H1 (cell line): ENCODE results near the gene THAP5. TPM values are rescaled to one million over a fixed set of nuclear protein-coding genes. Genes with fewer than 3 reads are reported as not detected.

Experiments used
- BRCA1 ChIP-seq: IDR thresholded peaks from 2 replicates; pipeline ENCODE4 v1.6.1; 2012; ENCODE audit warnings: low read depth, low read length, improper control_type of control experiment
- CBX8 ChIP-seq: fragments of 300-800, 300-1000 bp; sonication (generic); IDR thresholded peaks from 2 replicates; pipeline ENCODE4 v1.7.1; 2016; ENCODE audit warnings: low read depth, low read length, borderline replicate concordance
- CHD7 ChIP-seq: fragments of 300-600 bp; sonication (generic); IDR thresholded peaks from 2 replicates; pipeline ENCODE4 v1.7.1; 2012; ENCODE audit warnings: low read length, moderate library complexity, mild to moderate bottlenecking, inconsistent platforms; ENCODE audit not compliant: insufficient replicate concordance
- CTBP2 ChIP-seq: IDR thresholded peaks from 2 replicates; pipeline ENCODE4 v1.7.0; 2011; ENCODE audit warnings: borderline replicate concordance, mild to moderate bottlenecking, moderate library complexity, mixed read lengths, low read length; ENCODE audit not compliant: insufficient read depth, insufficient read length
- NRF1 ChIP-seq: IDR thresholded peaks from 2 replicates; pipeline ENCODE4 v1.6.1; 2011; ENCODE audit warnings: mild to moderate bottlenecking, low read depth, low read length, improper control_type of control experiment
- POLR2A ChIP-seq, 2 experiments: IDR thresholded peaks; 1 replicate in 1 of 2; 2 replicates in 1 of 2; pipeline ENCODE4 v1.6.1; 2011; ENCODE audit warnings: low read depth in 2 of 2, low read length in 2 of 2, mild to moderate bottlenecking in 2 of 2; ENCODE audit errors: control extremely low read depth in 1 of 2
- POU5F1 ChIP-seq: IDR thresholded peaks from 2 replicates; pipeline ENCODE4 v1.6.1; 2011; ENCODE audit warnings: low read depth, mild to moderate bottlenecking, low read length, moderate library complexity
- RBBP5 ChIP-seq: IDR thresholded peaks from 2 replicates; pipeline ENCODE4 v1.7.1; 2012; ENCODE audit warnings: low read depth, mild to moderate bottlenecking, inconsistent platforms, low read length, moderate library complexity, borderline replicate concordance
- SP1 ChIP-seq: IDR thresholded peaks from 2 replicates; pipeline ENCODE4 v1.6.1; 2011; ENCODE audit warnings: low read depth, low read length
- TAF1 ChIP-seq: IDR thresholded peaks from 2 replicates; pipeline ENCODE4 v1.6.1; 2011; ENCODE audit warnings: mild to moderate bottlenecking, low read depth, low read length
- polyA plus RNA-seq, 7 experiments: library from polyadenylated mRNA; depleted of rRNA in 3 of 7; stranded (reverse) in 5 of 7; unstranded in 2 of 7; fragments of >200 nt in 5 of 7; fragments of 200-250 nt in 2 of 7; gene quantifications; 1 replicate in 5 of 7; 2 replicates in 1 of 7; 4 replicates in 1 of 7; pipeline versions ENCODE4 v1.2.1 to v1.2.3, GENCODE V29; 2011 to 2013; ENCODE audit warnings: missing spikeins in 2 of 7, mixed read lengths in 2 of 7
- total RNA-seq: library from RNA; stranded (reverse); fragmentation: NEBNext Ultra II Directional; extraction: Animal tissue kit (Norgen Biotek cat#: 25700); gene quantifications from 2 replicates; pipeline ENCODE4 v1.2.1, GENCODE V29; 2021
- TF ChIP-seq, protein P1 (sequence below): IDR thresholded peaks from 2 replicates; pipeline ENCODE4 v1.6.1; 2012; ENCODE audit warnings: inconsistent platforms
- TF ChIP-seq, protein P2 (sequence below): IDR thresholded peaks from 2 replicates; pipeline ENCODE4 v1.6.1; 2012; ENCODE audit warnings: inconsistent platforms

The THAP5 gene
- total and polyA plus RNA-seq, 2 of the 8 experiments (the other 6 are each of a cell fraction or from before 2014, with no cell fraction given) = 3.9 to 24.2 TPM

DNA sequence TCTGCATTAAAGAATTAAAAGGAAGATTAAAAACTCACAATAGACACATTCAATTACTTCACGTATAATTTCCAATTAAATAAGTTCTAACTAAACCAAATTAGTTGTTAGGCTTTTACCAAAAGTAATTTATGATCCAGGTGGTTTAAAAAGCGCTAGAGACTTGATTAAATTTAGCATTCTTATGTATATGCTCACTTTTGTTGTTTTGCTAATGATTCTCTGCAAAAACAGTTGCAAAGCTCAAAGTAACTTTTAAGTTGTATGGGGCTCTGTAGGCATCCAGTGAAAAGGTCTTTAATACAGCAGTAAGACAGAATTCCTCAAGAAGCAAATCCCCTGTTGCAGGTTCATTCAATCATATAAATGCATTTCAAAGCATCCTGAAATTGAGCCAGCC is 28.0 kb downstream of the THAP5 start (continued):
- TF ChIP-seq CHD7 (peak; percentile 98), NRF1 (no peak), TAF1 (no peak), SP1 (0 out of 2 replicates have a peak, but pooled peaks have one; percentile 31), POLR2A (IDR thresholded peaks at IDR 0.05; ENCODE audit: control extremely low read depth in 1 of 2, low read depth in 2 of 2, low read length in 2 of 2) (no peak), POU5F1 (no peak), BRCA1 (no peak), RBBP5 (no peak), CBX8 (no peak), CTBP2 (no peak)
- TF ChIP-seq, protein P1, sequence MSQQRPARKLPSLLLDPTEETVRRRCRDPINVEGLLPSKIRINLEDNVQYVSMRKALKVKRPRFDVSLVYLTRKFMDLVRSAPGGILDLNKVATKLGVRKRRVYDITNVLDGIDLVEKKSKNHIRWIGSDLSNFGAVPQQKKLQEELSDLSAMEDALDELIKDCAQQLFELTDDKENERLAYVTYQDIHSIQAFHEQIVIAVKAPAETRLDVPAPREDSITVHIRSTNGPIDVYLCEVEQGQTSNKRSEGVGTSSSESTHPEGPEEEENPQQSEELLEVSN = no peak
- TF ChIP-seq, protein P2, sequence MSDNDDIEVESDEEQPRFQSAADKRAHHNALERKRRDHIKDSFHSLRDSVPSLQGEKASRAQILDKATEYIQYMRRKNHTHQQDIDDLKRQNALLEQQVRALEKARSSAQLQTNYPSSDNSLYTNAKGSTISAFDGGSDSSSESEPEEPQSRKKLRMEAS = no peak
